ENCODE results near the gene COL18A1.

GRCh38 chr21:45386336-45386727, 18.6 kb upstream of the COL18A1 start:
- no peak for TF ChIP-seq CTCF (IDR thresholded peaks at IDR 0.05)
- TF ChIP-seq POLR2A (IDR thresholded peaks at IDR 0.05) = no peak
